RWPE1 (cell line): ENCODE results near the gene TXLNG.

ENCODE experiments used
- CTCF ChIA-PET: fragments of 350-600 bp; sonication (Branson Sonifier 250); formaldehyde crosslinking; extraction: SDS; loops from one replicate; lab custom pipeline; 2021; lab: Yijun Ruan, JAX
- POLR2A ChIA-PET: fragments of 400-600 bp; formaldehyde crosslinking; extraction: SDS; loops from one replicate; lab custom pipeline; 2020; ENCODE audit warnings: antibody characterized with exemption; ENCODE audit not compliant: low non-redundant PET; lab: Yijun Ruan, JAX
- DNase-seq: peaks from one replicate; pipeline ENCODE4 v3.0.0; 2012; ENCODE audit warnings: low spot score
- H3K27ac ChIP-seq: fragments of 450-650 bp; 2 replicates; pipeline ENCODE4 v1.5.1; 2017
- TF ChIP-seq, protein P1 (sequence below): fragments of 450-650 bp; conservative IDR thresholded peaks from 2 replicates; pipeline ENCODE4 v1.5.1; 2017; ENCODE audit warnings: low read depth, mild to moderate bottlenecking

The TXLNG gene

DNA sequence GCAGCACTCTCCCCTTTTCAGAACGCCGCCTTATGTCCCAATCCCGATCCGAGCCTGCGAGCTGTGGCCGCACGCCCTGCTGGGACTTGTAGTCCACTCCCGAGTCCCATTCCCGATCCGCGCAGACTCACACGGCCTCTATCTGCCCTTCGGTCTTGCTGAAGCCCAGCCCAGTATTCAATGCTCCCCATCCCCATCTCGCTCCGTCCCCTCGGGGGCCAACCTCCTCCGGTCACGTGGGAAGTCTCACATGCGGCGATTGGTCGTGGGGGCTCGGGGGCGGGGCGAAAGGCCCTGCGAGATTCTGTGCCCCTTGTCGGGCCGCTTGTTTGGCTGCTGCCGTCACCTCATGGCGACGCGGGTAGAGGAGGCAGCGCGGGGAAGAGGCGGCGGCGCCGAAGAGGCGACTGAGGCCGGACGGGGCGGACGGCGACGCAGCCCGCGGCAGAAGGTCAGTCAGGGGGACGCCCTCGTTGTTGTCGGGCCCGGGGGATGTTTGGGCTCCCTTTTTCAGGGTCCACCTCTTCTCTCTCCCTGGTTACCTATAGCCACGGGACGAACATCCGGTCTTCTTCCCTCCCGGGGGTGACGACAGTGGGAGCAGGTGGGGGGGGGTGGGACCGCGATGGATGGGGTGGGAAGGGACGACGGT, at the start of gene TXLNG:
TXLNG (plus strand) TSS at position 328 of the 652 bp plus-strand sequence; CDS start at position 350, 22 bp downstream.
- ChIA-PET CTCF (no interaction called here), POLR2A (no interaction called here)
- peak; percentile 93 for DNase-seq
- TF ChIP-seq, protein P1, sequence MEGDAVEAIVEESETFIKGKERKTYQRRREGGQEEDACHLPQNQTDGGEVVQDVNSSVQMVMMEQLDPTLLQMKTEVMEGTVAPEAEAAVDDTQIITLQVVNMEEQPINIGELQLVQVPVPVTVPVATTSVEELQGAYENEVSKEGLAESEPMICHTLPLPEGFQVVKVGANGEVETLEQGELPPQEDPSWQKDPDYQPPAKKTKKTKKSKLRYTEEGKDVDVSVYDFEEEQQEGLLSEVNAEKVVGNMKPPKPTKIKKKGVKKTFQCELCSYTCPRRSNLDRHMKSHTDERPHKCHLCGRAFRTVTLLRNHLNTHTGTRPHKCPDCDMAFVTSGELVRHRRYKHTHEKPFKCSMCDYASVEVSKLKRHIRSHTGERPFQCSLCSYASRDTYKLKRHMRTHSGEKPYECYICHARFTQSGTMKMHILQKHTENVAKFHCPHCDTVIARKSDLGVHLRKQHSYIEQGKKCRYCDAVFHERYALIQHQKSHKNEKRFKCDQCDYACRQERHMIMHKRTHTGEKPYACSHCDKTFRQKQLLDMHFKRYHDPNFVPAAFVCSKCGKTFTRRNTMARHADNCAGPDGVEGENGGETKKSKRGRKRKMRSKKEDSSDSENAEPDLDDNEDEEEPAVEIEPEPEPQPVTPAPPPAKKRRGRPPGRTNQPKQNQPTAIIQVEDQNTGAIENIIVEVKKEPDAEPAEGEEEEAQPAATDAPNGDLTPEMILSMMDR, result no peak
- H3K27ac ChIP-seq, result peak within 1 kb of the TSS; percentile 72

DNA sequence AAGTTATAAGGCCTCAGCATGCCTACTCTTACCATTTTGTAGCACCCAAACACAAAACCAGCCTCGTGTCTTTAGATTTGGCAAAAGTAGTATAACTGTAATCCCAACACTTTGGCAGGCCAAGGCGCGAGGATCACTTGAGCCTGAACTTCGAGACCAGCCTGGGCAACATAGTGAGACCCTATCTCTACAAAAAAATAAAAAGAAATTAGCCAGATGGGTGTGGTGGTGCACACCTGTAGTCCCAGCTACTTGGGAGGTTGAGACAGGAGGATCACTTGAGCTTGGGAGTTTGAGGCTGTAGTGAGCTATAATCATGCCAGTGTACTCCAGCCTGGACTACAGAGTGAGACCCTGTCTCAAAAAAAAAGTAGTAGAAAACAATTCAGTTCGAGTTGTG, 49.2 kb upstream of the TXLNG start:
- CTCF ChIA-PET, result no interaction called here
- POLR2A ChIA-PET, result no interaction called here
- TF ChIP-seq, protein P1, result no peak
- no peak overlapping the region for H3K27ac ChIP-seq
- DNase-seq, result no peak

DNA sequence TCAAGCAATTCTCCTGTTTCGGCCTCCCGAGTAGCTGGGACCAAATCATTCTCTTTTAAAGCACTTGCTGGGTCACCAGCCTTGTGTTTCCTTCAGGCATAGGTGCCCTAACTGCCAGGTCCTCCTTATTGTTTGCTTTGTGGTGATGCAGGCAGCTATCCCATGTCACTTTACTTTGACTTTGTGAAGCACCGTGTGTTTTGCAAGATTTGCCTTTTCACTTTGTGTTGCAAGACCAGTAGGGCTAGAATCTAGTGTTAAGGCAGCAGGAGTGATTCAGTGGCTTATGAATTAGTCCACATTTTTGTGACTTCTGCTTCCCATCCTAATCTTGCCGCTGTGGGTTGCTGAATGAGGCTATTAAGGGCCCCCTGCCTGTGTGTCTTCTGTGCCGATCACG, 46.7 kb upstream of the TXLNG start:
- H3K27ac ChIP-seq, result no peak overlapping the region
- POLR2A ChIA-PET, result no interaction called here
- TF ChIP-seq, protein P1, result no peak
- CTCF ChIA-PET, result no interaction called here
- no peak for DNase-seq

- CTCF ChIA-PET, result interaction anchor here (0.5 to 0.7 kb wide), 2 partner anchors 23 to 64 kb away, joined by 3 read pairs; no protein-coding TSS in a partner anchor
- TF ChIP-seq, protein P1, result no peak
- DNase-seq, result peak; percentile 2
- H3K27ac ChIP-seq, result no peak overlapping the region
- POLR2A ChIA-PET, result no interaction called here
Measured at GRCh38 chrX:16743604-16744325, 42.5 kb upstream of the TXLNG start.

- DNase-seq, result no peak
- TF ChIP-seq, protein P1, result no peak
- CTCF ChIA-PET, result no interaction called here
- no peak overlapping the region for H3K27ac ChIP-seq
- POLR2A ChIA-PET, result no interaction called here
Measured at GRCh38 chrX:16745102-16745501, 41.2 kb upstream of the TXLNG start.

DNA sequence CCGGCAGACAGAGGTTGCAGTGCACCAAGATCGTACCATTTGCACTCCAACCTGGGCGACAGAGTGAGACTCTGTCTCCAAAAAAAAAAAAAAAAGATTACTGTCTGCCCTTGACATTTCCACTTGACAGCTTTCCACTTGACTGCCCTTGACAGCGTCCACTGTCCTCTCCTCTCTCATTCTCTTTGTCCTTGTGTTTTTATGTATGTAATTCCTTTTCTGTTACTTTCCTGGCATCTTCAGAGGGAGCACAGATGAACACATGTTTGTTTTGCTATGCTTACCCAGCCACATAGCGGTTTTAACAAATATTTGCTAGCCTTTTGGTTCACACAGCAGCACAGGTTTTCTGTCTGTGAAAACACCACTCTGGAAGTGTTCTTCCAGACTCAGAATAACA, 40.6 kb upstream of the TXLNG start:
- DNase-seq, result no peak
- TF ChIP-seq, protein P1, result no peak
- CTCF ChIA-PET, result no interaction called here
- H3K27ac ChIP-seq, result no peak overlapping the region
- POLR2A ChIA-PET, result no interaction called here
